ENCODE results near the gene TSNAXIP1.
A peak's percentile ranks its signal among the peaks of the same experiment; 100 is the strongest.
"Not testable (repeated sequence)": the region's sequence is repeated elsewhere in the genome, so short reads cannot be mapped to it uniquely, and the experiment has no call there.

The TSNAXIP1 gene

GRCh38 chr16:67825906-67826305 is 19.2 kb downstream of the TSNAXIP1 start:
- Histone ChIP-seq H3K9me3 (no peaks in the 10 kb centered on the region), H3K4me1 (no peaks in the 10 kb centered on the region), H3K27ac (no peak overlapping the region), H3K27me3 (no peaks in the 10 kb centered on the region), H3K36me3 (peaks cover 17 to 57% (median 36%) of the 10 kb centered on the region in 3 donors), H3K4me3 (no peak overlapping the region)
- no peak for DNase-seq
- TF ChIP-seq CTCF (IDR thresholded peaks at IDR 0.05), result no peak
- intact Hi-C loops (cut with DNase I; ENCODE audit: low total_unique reads), result no loop called here

- Histone ChIP-seq H3K9me3 (no peaks in the 10 kb centered on the region), H3K36me3 (peaks cover 19 to 71% (median 49%) of the 10 kb centered on the region in 3 donors), H3K4me3 (no peak overlapping the region), H3K27ac (no peak overlapping the region), H3K27me3 (no peaks in the 10 kb centered on the region), H3K4me1 (peaks cover 0 to 14% (median 12%) of the 10 kb centered on the region in 4 donors)
- intact Hi-C loops (cut with DNase I; ENCODE audit: low total_unique reads), result no loop called here
- TF ChIP-seq CTCF (IDR thresholded peaks at IDR 0.05), result no peak
- no peak for DNase-seq
These were observed 22.0 kb downstream of the TSNAXIP1 start for GRCh38 chr16:67828651-67829050.

GRCh38 chr16:67833030-67833414 is 26.3 kb downstream of the TSNAXIP1 start:
- peak overlapping the region; percentile 76 to 82 for H3K4me3 ChIP-seq
- H3K9me3 ChIP-seq, result no peaks in the 10 kb centered on the region
- H3K27me3 ChIP-seq, result no peaks in the 10 kb centered on the region
- peaks cover 19 to 43% (median 38%) of the 10 kb centered on the region in 3 donors for H3K36me3 ChIP-seq
- intact Hi-C loops (cut with DNase I; ENCODE audit: low total_unique reads), result loop anchor here (5.0 to 10.0 kb wide), 2 partner anchors 52 to 94 kb away; partner anchors contain the start of gene NRN1L
- TF ChIP-seq CTCF (IDR thresholded peaks at IDR 0.05), result no peak
- DNase-seq, result no peak
- peak overlapping the region; percentile 78 to 88 for H3K27ac ChIP-seq
- H3K4me1 ChIP-seq, result peaks cover 0 to 19% (median 16%) of the 10 kb centered on the region in 4 donors

GRCh38 chr16:67833415-67834241 is 26.9 kb downstream of the TSNAXIP1 start:
- peaks cover 19 to 37% (median 36%) of the 10 kb centered on the region in 3 donors for H3K36me3 ChIP-seq
- peak; percentile 95 to 97 for DNase-seq
- H3K9me3 ChIP-seq, result no peaks in the 10 kb centered on the region
- no peak for TF ChIP-seq CTCF (IDR thresholded peaks at IDR 0.05)
- peaks cover 0 to 19% (median 16%) of the 10 kb centered on the region in 4 donors for H3K4me1 ChIP-seq
- peak overlapping the region; percentile 76 to 82 for H3K4me3 ChIP-seq
- intact Hi-C loops (cut with DNase I; ENCODE audit: low total_unique reads), result loop anchor here (5.0 to 10.0 kb wide), 2 partner anchors 51 to 94 kb away; partner anchors contain the start of gene NRN1L
- H3K27me3 ChIP-seq, result no peaks in the 10 kb centered on the region
- peak overlapping the region; percentile 78 to 88 for H3K27ac ChIP-seq

GRCh38 chr16:67834242-67834614 is 27.5 kb downstream of the TSNAXIP1 start:
- peak overlapping the region; percentile 76 to 82 for H3K4me3 ChIP-seq
- DNase-seq, result no peak
- intact Hi-C loops (cut with DNase I; ENCODE audit: low total_unique reads), result loop anchor here (5.0 to 10.0 kb wide), 2 partner anchors 51 to 93 kb away; partner anchors contain the start of gene NRN1L
- H3K4me1 ChIP-seq, result peaks cover 0 to 19% (median 16%) of the 10 kb centered on the region in 4 donors
- H3K9me3 ChIP-seq, result no peaks in the 10 kb centered on the region
- no peak for TF ChIP-seq CTCF (IDR thresholded peaks at IDR 0.05)
- H3K36me3 ChIP-seq, result peaks cover 19 to 31% (median 30%) of the 10 kb centered on the region in 3 donors
- H3K27ac ChIP-seq, result peak overlapping the region; percentile 78 to 88
- no peaks in the 10 kb centered on the region for H3K27me3 ChIP-seq

GRCh38 chr16:67837190-67837589 is 30.5 kb downstream of the TSNAXIP1 start:
- not testable (repeated sequence) for H3K9me3 ChIP-seq, DNase-seq, H3K4me3 ChIP-seq, H3K27ac ChIP-seq, H3K36me3 ChIP-seq, H3K27me3 ChIP-seq
- intact Hi-C loops (cut with DNase I; ENCODE audit: low total_unique reads), result loop anchor here (10.0 kb wide), 1 partner anchor 48 kb away; the partner anchor contains the start of gene NRN1L
- H3K4me1 ChIP-seq, result peaks cover 9 to 24% (median 18%) of the 10 kb centered on the region in 4 donors
